Measurements from ENCODE around the gene ASXL1. TPM values are rescaled to one million over a fixed set of nuclear protein-coding genes. Genes with fewer than 3 reads are reported as not detected.

ASXL1 gene
- total RNA-seq, 1 donor from 2014 or later: 27.0 TPM

DNA sequence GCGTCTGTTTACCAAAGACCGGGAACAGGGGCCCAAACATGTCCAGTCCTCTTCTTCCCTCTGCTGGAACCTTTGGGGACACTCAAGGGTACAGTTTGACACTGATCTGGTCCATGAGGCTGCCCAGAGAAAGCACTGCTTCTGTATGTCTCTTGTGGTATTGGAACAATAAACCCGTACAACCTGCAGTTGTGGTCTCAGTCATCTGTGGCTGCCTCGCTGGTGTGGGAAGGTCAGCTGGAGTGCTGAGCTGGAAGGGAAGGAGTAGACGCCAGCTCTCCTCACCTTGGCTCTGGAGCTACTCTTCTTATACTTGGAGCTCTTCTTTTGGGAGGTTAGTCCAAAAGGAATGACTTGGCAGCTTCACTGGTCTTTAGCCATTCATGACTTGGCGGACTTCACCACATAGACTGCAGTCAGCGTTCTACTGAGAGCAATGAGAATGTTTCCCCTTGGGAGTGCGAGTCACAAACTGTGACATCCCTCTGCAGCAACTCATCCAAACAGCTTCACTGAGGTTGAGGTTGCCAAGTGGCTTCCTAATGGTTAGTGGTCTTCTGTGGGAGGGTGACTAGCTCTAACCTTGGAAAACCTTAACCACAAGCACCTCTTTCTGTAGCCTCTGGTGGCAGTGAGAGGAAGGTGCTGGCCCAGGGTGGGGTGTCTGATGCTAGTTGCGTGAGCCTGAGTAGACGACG, 81.2 kb downstream of the ASXL1 start:
- DNase-seq (ENCODE audit: low read depth): peak; percentile 92

DNA sequence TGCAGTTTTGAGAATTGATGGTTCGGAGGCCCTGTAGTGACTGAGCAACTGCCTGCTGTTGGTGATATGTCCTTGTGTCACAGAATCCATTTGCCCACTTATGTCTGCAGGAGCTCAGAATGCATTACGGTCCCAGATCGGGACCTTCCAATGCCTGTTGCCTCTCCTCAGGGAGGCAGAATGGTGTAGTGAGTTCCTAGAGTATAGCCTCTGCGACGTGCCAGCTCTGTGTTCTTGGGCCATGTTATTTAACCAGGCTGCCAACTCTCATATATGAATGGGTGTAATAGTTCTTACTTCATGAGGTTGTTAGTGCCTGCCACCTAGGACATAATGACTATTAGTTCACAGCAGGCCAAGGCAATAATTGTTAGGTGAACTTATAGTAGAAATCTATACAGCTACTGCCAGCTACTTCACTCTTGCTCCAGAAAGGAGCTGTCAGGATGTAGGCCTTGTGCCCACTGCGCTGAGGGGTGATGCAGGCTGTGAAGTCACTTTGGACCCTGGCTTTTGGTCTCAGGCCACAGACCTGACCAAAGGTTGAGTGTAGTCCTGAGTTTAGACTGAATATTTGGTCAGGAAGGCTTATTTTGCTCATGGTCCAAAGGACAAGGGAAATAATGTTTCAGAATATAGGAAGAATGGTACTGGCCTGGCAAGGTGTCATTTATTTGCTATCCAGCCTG, 82.1 kb downstream of the ASXL1 start:
- DNase-seq (ENCODE audit: low read depth): no peak

DNA sequence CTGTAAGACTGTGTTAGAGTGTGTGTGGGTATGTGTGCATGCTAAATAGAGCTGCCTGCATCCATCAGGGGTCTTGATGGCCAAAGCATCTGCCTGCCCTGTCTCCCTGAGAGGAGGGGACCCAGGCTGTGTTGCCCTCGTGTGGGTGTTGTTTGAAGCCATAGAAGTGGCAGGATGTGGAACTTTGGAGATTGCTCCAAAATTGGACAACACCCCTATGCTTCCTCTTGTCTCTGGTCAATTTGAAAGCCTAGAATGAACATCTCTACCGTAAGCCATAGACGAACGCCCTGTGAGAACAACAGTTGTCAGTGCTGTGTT, 82.6 kb downstream of the ASXL1 start:
- DNase-seq (ENCODE audit: low read depth): no peak

DNA sequence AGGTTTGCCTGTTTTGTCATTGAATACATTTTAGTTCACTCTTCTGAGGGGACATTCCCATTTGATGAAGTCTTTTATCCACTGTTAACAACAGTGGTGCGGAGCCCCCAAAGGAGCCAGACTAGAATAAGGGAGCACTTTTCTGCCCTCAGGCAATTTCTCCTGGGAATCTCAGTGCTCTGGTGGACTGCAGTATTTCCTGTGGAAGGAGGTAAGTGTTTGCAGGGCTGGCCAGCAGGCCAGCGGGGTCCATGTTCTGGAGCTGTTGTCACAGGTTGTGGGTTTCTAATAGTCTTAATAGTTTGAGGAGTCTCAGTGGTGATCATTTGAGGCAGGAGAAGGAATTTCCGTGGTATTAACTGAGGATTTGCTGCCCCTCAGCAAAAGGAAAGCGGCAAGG, 83.5 kb downstream of the ASXL1 start:
- DNase-seq (ENCODE audit: low read depth): no peak

DNA sequence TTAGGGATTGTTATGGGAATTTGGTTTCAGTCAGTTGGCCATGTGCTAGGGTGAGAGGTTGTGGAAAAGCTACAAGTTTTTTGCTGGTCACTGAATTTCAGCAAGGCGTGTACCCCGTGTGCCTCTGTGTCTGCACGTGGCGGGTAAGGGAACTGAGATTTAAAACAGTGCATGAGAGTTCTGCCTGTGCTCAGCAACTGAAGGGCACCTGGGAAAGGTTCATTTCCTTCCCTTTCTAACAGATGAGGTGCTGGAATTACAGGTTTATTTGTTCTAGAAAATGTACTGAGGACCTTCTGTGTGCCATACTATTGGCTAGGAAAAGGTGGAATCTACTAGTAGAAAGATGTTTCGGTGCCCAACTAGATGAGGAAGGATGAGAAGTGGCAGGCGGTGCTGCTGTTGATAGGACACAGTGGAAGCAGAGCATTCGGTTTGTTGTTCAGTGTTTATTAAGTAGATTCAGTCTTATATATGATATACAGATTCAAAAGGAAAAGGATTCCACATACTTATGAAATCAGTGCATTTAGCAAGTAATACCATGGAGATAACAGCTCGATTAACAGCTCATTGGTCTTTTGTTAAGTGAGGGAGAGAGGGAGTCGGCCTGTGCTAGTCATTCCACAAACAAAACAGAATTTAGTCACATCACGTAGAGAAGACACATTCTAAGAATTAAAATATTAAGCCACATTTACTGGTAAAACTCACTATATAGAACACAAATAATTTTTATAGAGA, 84.7 kb downstream of the ASXL1 start:
- no peak for DNase-seq (ENCODE audit: low read depth)

DNA sequence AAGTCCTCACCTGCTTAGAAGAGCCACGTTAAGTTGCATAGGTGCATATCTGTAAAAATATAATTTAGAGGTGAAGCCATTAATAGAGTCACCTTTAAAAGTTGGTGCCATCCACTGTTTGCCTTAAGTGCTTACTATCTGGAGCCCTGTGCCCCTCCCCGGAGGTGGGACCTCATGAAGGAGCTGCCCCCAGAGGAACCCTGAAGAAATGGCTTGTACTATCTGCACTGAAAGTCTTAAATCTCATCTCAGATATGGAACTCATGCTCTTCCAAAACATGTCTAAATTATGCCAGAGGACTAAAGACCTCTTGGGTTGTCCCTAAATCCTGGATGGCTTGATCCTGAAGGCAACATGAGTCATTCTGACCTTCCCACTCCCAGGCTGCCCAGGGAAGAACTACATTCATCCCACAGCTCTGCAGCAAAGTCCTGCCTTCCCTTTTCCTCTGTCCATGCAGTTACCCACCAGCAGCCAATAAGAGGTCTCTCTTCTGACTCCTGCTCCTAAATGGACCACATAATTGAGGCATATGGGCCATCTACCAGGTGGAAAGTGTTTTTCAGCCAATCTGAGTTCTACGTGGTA, 85.3 kb downstream of the ASXL1 start:
- no peak for DNase-seq (ENCODE audit: low read depth)

DNA sequence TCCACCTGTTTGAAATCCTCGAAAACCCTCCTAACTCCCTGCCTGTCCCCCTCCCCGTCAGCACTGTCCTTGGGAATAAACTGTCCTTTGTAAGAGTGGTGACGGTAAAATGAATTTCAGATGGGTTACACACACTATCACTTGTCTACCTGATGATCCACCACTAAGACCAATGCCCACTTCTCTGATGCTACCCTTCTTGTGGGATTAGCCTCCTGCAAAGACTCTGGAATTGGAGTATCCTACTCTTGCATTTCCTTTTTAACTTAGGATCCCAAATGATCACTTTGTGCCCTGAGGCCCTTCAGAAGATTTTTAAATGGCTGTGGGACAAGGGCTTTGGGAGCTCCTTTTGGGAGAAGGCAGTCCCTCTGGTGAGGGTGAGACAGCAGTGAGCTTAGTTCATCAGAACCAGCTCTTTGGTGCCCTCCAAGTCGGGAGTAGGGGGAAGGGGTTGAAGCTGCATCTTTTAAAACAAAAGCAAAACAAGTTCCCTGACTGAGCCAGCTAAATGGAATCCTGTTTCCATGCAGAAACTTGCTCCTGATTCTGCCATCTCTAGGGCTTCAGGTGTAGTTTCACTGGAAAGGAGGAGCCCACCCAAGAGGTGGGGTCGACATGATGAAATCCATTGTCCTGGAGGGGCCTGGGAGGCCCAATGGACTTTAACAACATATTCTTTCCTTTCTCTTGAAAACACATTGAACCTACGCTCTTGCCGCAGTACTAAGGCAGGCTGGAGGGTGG, 86.5 kb downstream of the ASXL1 start:
- no peak for DNase-seq (ENCODE audit: low read depth)

DNA sequence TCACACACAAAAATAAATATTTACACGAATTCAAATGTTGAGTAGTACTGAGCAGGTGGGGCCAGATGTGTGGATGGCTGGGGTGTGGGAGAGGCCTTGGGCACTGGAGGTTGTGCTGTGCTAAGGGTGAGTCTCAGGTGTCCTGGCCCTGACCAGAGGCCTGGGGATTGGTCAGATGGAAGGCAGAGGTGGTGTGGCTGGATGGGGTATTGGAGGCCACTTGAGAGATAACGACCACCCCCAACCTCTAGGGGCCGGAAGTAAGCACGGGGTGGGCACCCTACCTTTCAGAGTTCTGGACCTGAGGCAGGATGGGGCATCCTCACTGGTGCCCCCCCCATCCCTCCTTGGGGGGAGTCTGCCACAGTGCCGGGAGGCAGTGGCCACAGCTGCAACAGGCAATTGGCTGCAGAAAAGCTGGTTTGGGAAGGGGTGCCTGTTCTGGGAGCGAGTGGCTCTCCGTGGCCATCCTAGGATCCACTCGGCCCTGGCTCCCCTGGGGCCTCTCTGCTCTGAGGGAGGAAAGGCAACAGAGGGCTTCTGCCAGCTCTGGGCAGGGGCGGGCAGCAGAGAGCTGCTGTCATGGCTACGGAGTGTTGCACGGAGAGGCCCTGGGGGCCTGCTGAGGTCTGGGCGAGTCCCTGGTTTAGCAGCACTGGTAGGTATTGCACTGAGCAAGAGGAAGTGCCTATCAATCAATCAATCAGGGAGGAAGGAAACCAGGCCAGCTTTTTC, 87.6 kb downstream of the ASXL1 start:
- DNase-seq (ENCODE audit: low read depth): no peak

DNA sequence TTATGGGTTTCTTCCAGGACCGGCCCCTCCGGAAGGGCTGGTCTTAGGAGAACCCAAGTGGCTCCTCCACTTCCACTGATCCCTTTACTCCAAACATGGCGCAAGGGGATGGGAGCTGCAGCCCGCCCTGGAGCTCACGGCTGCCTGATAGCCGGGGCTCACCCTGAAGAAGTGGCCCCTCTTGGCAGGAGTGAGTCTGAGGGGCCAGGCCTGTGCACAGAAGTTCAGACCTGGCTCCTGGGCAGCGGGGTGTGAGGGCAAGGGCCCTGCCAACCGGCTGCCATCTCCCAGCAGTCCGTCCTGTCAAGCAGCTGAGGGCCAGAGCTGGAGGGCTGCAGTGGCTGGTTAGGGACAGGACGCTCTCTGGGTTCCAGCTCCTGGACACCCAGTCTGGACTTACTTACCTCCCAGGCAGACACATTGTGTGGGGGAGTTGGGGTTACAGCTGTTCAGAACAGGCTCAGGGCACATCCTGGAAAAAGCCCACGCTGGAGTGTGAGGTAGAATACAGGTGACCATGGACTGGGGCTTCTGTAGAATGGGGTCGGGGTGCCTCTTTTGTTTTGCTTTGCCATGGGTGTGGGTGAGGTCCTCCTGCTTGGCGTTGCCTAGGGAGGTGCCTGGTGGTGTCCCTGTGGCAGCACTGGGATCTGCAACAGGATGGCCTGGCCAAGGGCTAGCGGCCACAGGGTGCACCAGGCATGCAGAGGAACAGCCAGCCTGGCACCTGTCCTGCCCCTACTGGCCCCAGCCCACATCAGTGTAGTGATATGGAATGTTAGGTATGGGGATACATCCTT, 88.4 kb downstream of the ASXL1 start:
- no peak for DNase-seq (ENCODE audit: low read depth)

DNA sequence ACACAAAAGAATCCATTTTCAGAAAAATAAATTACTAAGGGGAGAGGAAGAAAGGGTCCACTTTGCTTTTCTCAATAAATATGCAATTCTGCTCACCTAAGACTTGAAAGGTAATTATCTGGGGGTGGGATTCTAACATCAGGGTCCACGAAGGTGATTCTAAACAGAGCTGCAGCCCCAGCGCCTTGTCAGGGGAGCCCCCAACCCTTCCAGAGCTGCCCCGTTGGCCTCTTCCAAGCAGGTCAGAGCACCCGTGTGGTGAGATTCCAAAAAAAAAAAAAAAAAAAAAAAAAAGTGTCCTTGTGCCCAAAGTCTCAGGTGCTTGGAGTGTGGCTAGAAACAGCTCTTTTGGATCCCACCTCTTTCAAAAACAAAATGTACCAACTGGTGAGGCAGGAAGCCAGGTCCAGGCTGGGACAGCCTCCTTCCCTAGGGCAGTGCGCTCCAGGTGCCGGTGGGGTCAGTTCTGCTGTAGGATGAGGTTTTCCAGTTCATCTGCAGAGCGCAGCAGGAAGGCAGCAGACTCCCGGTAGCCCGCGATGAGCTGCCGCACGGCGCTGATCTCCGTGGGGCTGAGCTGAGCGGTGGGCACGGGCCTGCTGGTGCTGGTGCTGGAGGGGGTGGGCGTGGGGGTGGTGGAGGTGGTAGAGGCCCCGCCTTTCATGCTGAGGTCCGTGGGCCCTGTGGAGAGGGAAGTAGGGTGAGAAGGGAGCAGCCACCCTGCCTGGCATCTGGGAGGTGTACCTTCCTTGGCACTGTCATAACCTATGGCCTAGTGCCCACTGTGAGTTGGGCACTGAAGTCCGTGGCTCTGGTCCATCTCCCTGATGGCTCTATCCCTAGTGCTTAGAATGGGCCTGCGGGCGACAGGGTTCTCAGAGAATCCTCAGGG, 89.3 kb downstream of the ASXL1 start:
- no peak for DNase-seq (ENCODE audit: low read depth)

DNA sequence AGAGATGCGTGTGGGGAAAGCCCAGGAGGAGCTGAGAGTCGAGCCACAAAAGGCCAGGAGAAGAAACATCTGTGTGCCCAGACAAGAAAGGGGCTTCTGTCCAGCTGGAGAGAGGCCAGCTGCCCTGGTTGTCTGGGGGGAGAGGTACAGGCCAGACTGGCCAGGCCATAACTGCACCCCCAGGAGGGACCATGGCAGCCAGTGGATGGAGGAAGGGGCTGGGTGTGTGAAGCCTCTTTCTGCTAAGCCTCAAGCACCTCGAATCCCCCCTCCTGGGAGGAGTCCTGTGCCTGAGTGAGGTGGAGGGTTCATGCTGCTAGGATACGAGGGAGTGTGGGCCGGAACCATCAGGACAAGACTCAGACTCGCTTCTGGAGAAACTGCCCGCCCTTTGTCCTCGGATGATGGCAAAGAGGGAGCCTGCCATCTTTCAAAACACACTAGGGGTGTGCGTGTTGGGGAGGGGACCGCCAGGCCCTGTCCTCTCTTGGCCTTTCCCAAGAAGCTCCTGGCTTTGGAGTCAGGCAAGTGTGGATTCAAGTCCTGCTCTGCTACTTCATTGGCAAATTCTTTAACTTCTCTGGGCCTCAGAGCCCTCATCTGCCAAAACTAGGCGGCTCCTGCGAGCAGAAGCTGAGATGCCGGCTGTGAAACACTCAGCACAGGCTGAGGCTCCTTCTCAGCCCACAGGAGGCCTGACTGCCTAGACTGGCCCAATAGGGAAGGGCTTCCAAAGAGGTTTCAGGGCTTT, 90.3 kb downstream of the ASXL1 start:
- DNase-seq (ENCODE audit: low read depth): no peak

DNA sequence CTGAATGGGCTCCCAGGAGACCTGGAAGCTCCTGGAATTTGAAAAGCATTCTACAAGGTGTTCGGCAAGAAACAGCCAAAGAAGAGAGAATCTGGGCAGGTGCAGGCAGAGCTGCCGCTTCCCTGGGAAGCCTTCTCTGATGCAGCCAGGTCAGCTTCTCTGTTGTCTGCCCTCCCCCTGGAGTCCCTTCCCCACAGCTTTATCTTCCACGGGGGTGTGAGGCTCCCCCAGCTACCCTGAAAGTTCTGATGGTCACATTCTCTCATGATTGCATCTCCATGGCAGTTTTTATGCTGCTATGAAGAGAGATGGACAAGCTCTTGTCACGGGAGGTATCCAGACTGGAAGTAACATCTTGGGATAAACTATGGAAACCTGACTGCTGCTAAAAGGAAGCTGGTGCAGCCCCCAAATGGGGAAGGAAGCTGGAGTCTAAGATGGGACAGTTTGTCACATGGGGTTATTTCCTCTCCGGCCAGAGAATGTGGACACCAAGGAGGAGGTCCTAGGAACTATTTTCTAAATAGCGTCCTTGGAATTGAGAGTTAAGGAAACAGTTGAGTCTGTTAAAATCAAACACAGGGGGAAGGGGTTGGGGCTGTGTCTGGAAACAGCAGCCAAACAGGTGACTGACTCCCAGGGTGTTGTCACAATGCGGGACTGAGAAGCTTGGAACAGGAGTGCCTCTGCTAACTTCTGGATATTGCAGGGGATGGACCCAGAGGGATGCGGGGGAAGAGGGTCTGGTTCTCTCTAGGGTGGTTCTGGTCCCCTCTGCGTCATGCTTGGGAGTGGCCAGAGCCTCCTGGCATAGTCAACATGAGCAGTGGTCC, 91.1 kb downstream of the ASXL1 start:
- DNase-seq (ENCODE audit: low read depth): no peak

DNA sequence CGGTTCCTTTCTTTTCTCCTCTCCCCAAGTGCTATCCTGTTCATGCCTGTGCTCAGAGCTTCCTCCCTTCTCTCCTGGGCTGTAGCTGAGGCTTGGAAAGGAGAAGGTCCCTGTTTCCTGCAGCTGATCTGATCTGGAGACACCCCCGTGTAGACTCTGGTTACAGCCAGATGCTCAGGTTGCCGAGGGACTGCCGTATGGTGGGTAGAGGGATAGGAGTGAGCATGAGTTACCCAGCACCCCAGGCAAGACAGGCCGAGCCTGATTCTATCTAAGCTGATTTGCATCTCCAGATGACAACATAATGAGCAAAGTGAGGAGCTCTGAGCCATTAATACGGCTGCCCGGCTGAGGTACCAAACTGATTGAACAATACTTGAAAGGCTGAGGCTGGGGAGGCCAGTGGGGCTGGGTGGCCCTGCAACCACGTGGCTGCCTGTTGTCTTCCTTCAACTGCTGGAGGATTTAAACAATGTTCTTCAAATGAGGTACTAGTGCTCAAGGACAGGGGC, 91.8 kb downstream of the ASXL1 start:
- DNase-seq (ENCODE audit: low read depth): no peak

DNA sequence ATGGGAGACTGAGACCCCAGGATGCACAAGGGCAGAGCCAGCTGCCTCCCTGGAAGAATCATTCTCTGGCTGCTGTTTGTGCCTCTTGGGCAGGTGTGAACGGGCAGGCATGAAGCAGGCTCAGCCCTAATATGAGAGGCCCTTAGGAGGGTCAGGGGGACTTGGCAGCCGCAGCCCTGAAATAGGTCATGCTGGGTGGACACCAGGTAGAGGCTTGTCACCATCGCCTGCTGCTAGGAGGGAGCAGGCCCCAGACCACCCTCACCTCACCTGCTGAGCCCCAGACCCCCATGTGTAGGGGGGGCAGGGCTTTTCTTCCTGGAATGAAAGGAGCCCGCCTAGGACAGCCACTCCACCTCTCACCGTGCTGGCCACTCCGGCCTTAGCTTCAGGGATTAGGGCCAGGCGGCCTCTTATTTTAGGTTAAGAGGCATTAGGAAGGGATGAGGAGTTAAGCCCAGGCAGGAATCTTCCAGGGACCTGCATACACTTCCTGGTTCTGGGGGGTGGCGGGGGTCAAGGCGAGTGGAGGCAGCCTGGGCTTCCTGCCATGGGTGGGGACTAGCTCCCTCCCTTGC, 92.4 kb downstream of the ASXL1 start:
- no peak for DNase-seq (ENCODE audit: low read depth)

DNA sequence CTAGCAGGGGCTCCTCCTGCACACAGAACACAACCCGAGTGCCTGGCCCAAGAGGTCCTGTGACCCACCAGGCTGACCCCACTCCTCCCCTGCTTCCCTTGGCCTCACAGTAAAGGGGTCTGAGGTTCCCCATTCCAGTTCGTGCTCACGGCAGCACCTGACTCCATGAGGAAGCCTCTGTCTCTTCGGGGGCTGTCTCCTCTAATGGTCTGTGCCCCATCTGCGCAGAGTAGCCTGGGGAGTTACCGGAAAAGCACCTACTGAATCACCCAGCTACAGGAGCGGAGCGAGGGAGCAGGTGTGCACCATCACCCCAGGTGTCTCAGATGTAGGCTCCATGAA, 93.2 kb downstream of the ASXL1 start:
- DNase-seq (ENCODE audit: low read depth): no peak

DNA sequence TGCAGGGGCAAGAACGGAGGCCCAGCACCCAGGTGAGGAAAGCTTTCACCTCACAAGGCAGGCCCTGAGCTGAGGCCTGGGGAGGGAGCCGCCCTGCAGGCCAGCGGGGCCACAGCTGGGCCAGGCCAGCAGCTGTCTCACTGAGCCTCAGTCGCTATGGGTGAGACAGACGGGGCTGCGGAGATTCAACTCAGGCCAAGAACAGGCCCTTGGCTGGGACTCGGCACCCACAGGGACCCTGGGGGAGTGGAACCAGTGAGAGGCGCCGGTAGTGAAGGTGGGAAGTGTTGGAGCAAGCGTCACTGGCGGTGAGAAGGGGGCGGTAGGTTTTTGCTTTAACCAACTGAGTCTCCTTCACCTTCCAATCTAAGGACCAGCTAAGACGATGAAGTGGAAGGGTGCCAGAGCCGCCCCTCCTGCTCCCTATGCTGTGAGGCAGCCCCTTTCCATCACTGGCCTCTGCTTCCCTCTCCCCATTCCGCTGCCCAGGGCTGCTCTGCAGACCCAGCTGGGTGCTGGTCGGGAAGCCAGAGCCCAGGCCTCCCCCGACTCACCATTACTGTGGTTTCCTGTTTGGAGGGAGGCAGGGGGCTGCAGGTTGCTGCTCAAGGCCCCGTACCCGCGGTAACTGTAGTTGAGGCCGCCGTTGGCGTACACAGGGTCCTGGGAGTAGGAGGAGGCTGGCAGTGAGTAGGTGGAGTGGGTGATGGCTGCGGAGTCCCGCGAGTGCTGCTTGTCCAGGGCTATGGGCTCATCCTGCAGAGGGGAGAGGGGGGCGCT, 93.7 kb downstream of the ASXL1 start:
- DNase-seq (ENCODE audit: low read depth): no peak
